HepG2 (cell line): Measurements from ENCODE around the gene ACSBG1. TPM values are rescaled to one million over a fixed set of nuclear protein-coding genes. Genes with fewer than 3 reads are reported as not detected.
A peak's percentile ranks its signal among the peaks of the same experiment; 100 is the strongest.

Experiments used
- ATF7-NPFF ChIP-seq: sonication (generic); formaldehyde crosslinking; IDR thresholded peaks from 2 replicates; pipeline ENCODE4 v1.8.1; 2023; ENCODE audit warnings: mild to moderate bottlenecking, low read depth, missing genetic modification reagents, moderate library complexity
- CREM ChIP-seq, 2 experiments: sonication (generic) in 1 of 2; formaldehyde crosslinking in 1 of 2; IDR thresholded peaks; 2 replicates each; pipeline versions ENCODE4 v1.4.0 to v1.6.1; 2016 to 2020; ENCODE audit warnings: antibody characterized with exemption in 1 of 2, mild to moderate bottlenecking in 1 of 2, missing genetic modification reagents in 1 of 2
- DMTF1 ChIP-seq: sonication (generic); formaldehyde crosslinking; IDR thresholded peaks from 2 replicates; pipeline ENCODE4 v1.4.0; 2020; ENCODE audit warnings: mild to moderate bottlenecking, missing genetic modification reagents
- ELF3 ChIP-seq: IDR thresholded peaks from 2 replicates; pipeline ENCODE4 v1.6.1; 2016; ENCODE audit warnings: missing genetic modification reagents, missing compliant biosample characterization
- GTF2F1 ChIP-seq: fragments of 150-350 bp; IDR thresholded peaks from 2 replicates; pipeline ENCODE4 v1.6.1; 2014; ENCODE audit warnings: low read length
- HOMEZ ChIP-seq: IDR thresholded peaks from 2 replicates; pipeline ENCODE4 v1.6.1; 2016; ENCODE audit warnings: low read depth
- HOXA3 ChIP-seq: sonication (generic); formaldehyde crosslinking; IDR thresholded peaks from 2 replicates; pipeline ENCODE4 v1.5.0; 2020; ENCODE audit warnings: missing genetic modification reagents
- MIXL1 ChIP-seq: IDR thresholded peaks from 2 replicates; pipeline ENCODE4 v1.6.1; 2016
- NCOA5 ChIP-seq: sonication (generic); formaldehyde crosslinking; IDR thresholded peaks from 2 replicates; pipeline ENCODE4 v1.4.0; 2020; ENCODE audit warnings: missing genetic modification reagents
- NR2C2 ChIP-seq: sonication (generic); formaldehyde crosslinking; IDR thresholded peaks from 2 replicates; pipeline ENCODE4 v1.4.0; 2020; ENCODE audit warnings: missing genetic modification reagents, mild to moderate bottlenecking, moderate library complexity, borderline replicate concordance
- SALL1 ChIP-seq: sonication (generic); formaldehyde crosslinking; IDR thresholded peaks from 2 replicates; pipeline ENCODE4 v1.8.0; 2022; ENCODE audit warnings: mild to moderate bottlenecking, missing genetic modification reagents
- SRSF1 ChIP-seq: fragments of 200-400 bp; formaldehyde crosslinking; optimal IDR thresholded peaks from 2 replicates; pipeline ENCODE3; 2017; ENCODE audit warnings: mild to moderate bottlenecking, low read depth, low read length, moderate library complexity
- WIZ ChIP-seq: sonication (generic); formaldehyde crosslinking; IDR thresholded peaks from 2 replicates; pipeline ENCODE4 v1.5.1; 2020; ENCODE audit warnings: mild to moderate bottlenecking, missing genetic modification reagents
- ZFP91 ChIP-seq: sonication (generic); formaldehyde crosslinking; IDR thresholded peaks from 2 replicates; pipeline ENCODE4 v1.9.0; 2022; ENCODE audit warnings: missing genetic modification reagents, mild to moderate bottlenecking, borderline replicate concordance
- ZNF18 ChIP-seq: sonication (generic); formaldehyde crosslinking; IDR thresholded peaks from 2 replicates; pipeline ENCODE4 v1.8.0; 2022; ENCODE audit warnings: mild to moderate bottlenecking, missing genetic modification reagents; ENCODE audit not compliant: insufficient replicate concordance
- ZNF317 ChIP-seq: sonication (generic); formaldehyde crosslinking; IDR thresholded peaks from 2 replicates; pipeline ENCODE4 v1.5.0; 2020; ENCODE audit warnings: mild to moderate bottlenecking, missing genetic modification reagents
- ZNF441 ChIP-seq: sonication (generic); formaldehyde crosslinking; IDR thresholded peaks from 2 replicates; pipeline ENCODE4 v1.7.0; 2021; ENCODE audit warnings: missing genetic modification reagents, borderline replicate concordance
- ZNF503 ChIP-seq: sonication (generic); formaldehyde crosslinking; IDR thresholded peaks from 2 replicates; pipeline ENCODE4 v1.4.0; 2020; ENCODE audit warnings: missing genetic modification reagents
- ZNF530 ChIP-seq: sonication (generic); formaldehyde crosslinking; IDR thresholded peaks from 2 replicates; pipeline ENCODE4 v1.5.0; 2020; ENCODE audit warnings: low read depth, mild to moderate bottlenecking, missing genetic modification reagents
- ZNF7 ChIP-seq: IDR thresholded peaks from 2 replicates; pipeline ENCODE4 v1.6.1; 2016; ENCODE audit warnings: missing biosample characterization, missing genetic modification reagents
- polyA plus RNA-seq, 8 experiments: library from polyadenylated mRNA; depleted of rRNA in 3 of 8; stranded (reverse) in 7 of 8; unstranded in 1 of 8; fragments of >200 nt; fragmentation: Illumina TruSeq in 4 of 8; extraction: Trizol in 4 of 8; gene quantifications; 2 replicates each; pipeline versions ENCODE4 v1.2.1 to v1.2.3, GENCODE V29; 2011 to 2016; ENCODE audit warnings: low read depth in 4 of 8, missing spikeins in 1 of 8, mixed read lengths in 1 of 8; ENCODE audit not compliant: insufficient read depth in 1 of 8
- total RNA-seq, 5 experiments: library from RNA; depleted of rRNA; stranded (reverse); fragments of >200 nt; fragmentation: Illumina TruSeq; extraction: Trizol; gene quantifications; 2 replicates each; pipeline ENCODE4 v1.2.3, GENCODE V29; 2016; ENCODE audit warnings: low read depth in 1 of 5

The ACSBG1 gene
- total and polyA plus RNA-seq, 2 of the 13 experiments (the other 11 are each of a cell fraction or from before 2014, with no cell fraction given) = 0.35 to 0.81 TPM

GRCh38 chr15:78131295-78132061 is 102.9 kb downstream of the ACSBG1 start, which contains the start of gene CIB2 (continued):
- TF ChIP-seq SRSF1 (peak; percentile 39), ZNF441 (CRISPR knock-in tag) (no peak), MIXL1 (CRISPR knock-in tag) (0 out of 2 replicates have a peak, but pooled peaks have one; percentile 9), ZNF503 (peak; percentile 54; the same call in 1 of the 2 replicates), WIZ (CRISPR knock-in tag) (peak; percentile 38; the same call in 1 of the 2 replicates), HOXA3 (CRISPR knock-in tag) (peak; percentile 72), NCOA5 (CRISPR knock-in tag) (no peak), ZFP91 (CRISPR knock-in tag) (peak; percentile 68; the same call in 1 of the 2 replicates), NR2C2 (CRISPR knock-in tag) (peak; percentile 69), CREM (IDR thresholded peaks at IDR 0.05) (no peak), CREM (CRISPR knock-in tag; IDR thresholded peaks at IDR 0.05) (no peak), ZNF317 (no peak), ATF7-NPFF (CRISPR knock-in tag) (no peak; the same call in none of the 2 replicates), ZNF18 (peak; percentile 33), ZNF530 (0 out of 2 replicates have a peak, but pooled peaks have one; percentile 33), SALL1 (CRISPR knock-in tag) (peak; percentile 60), GTF2F1 (no peak), HOMEZ (CRISPR knock-in tag) (no peak), DMTF1 (CRISPR knock-in tag) (no peak), ELF3 (peak; percentile 36; the same call in 1 of the 2 replicates), ZNF7 (CRISPR knock-in tag) (no peak)
